H1 (cell line): ENCODE measurements around the gene TLE1. TPM values are rescaled to one million over a fixed set of nuclear protein-coding genes. Genes with fewer than 3 reads are reported as not detected.

ENCODE experiments used
- CTCF ChIA-PET: fragments of 300-600 bp; sonication (Branson Sonifier 250); formaldehyde crosslinking; loops from one replicate; lab custom pipeline; 2021; ENCODE audit not compliant: partially characterized antibody; lab: Charles Lee
- POLR2A ChIA-PET: fragments of 300-600 bp; sonication (Branson Sonifier 250); formaldehyde crosslinking; loops from one replicate; lab custom pipeline; 2021; ENCODE audit warnings: inconsistent platforms; ENCODE audit not compliant: partially characterized antibody; lab: Charles Lee
- DNase-seq, 2 experiments: peaks; one replicate each; pipeline versions ENCODE4 v3.0.0 to v3.0.0-alpha.2; 2010 to 2022; ENCODE audit warnings: low spot score in 2 of 2, low read depth in 1 of 2, mixed read lengths in 1 of 2
- FAIRE-seq: peaks from 2 replicates; lab custom pipeline; 2011; peaks lifted over from hg19 to GRCh38; lab: Jason Lieb, UNC
- H2AFZ ChIP-seq: 2 replicates; pipeline ENCODE4 v1.8.1; 2012; ENCODE audit warnings: low read length, inconsistent platforms
- H2AK5ac ChIP-seq: 2 replicates; pipeline ENCODE4 v1.6.1; 2013; ENCODE audit warnings: low read depth, low read length
- H2BK120ac ChIP-seq: replicated peaks from 2 replicates; pipeline ENCODE3; 2013; ENCODE audit warnings: low read depth, low read length, inconsistent platforms
- H2BK12ac ChIP-seq: 2 replicates; pipeline ENCODE4 v1.6.1; 2013; ENCODE audit warnings: low read depth, low read length
- H2BK15ac ChIP-seq: 2 replicates; pipeline ENCODE4 v1.6.1; 2013; ENCODE audit warnings: low read length
- H2BK20ac ChIP-seq: 2 replicates; pipeline ENCODE4 v1.6.1; 2013; ENCODE audit warnings: low read length
- H2BK5ac ChIP-seq: 2 replicates; pipeline ENCODE4 v1.6.1; 2013; ENCODE audit warnings: low read depth, low read length
- H3K14ac ChIP-seq: 2 replicates; pipeline ENCODE4 v1.6.1; 2013; ENCODE audit warnings: inconsistent platforms; ENCODE audit not compliant: insufficient read length
- H3K18ac ChIP-seq: 2 replicates; pipeline ENCODE4 v1.6.1; 2013; ENCODE audit warnings: low read length; ENCODE audit errors: extremely low read depth
- H3K23ac ChIP-seq: 2 replicates; pipeline ENCODE4 v1.6.1; 2013; ENCODE audit warnings: inconsistent platforms; ENCODE audit not compliant: insufficient read length
- H3K23me2 ChIP-seq: 2 replicates; pipeline ENCODE4 v1.6.1; 2013; ENCODE audit warnings: low read depth, low read length
- H3K27ac ChIP-seq: 2 replicates; pipeline ENCODE4 v1.6.1; 2011; ENCODE audit warnings: low read depth, low read length, inconsistent platforms
- H3K27me3 ChIP-seq, 4 experiments: replicated peaks in 1 of 4; 1 replicate in 1 of 4; 2 replicates in 3 of 4; pipeline versions ENCODE4 v1.6.1 to v1.8.1; 2011 to 2013; ENCODE audit warnings: low read length in 3 of 4, mild to moderate bottlenecking in 3 of 4, inconsistent platforms in 2 of 4, mixed read lengths in 2 of 4, moderate library complexity in 1 of 4; ENCODE audit not compliant: control insufficient read depth in 3 of 4, insufficient read depth in 3 of 4; ENCODE audit errors: extremely low read depth in 1 of 4
- H3K36me3 ChIP-seq, 4 experiments: 2 replicates each; pipeline versions ENCODE4 v1.6.1 to v1.8.1; 2011 to 2013; ENCODE audit warnings: mild to moderate bottlenecking in 4 of 4, low read length in 3 of 4, moderate library complexity in 2 of 4, control low read depth in 1 of 4, inconsistent platforms in 1 of 4; ENCODE audit not compliant: insufficient read depth in 4 of 4, control insufficient read depth in 2 of 4
- H3K4ac ChIP-seq: replicated peaks from 2 replicates; pipeline ENCODE3; 2013; ENCODE audit warnings: low read length, low read depth, mixed read lengths, inconsistent platforms; ENCODE audit not compliant: insufficient read length
- H3K4me1 ChIP-seq, 4 experiments: replicated peaks in 1 of 4; 1 replicate in 1 of 4; 2 replicates in 3 of 4; pipeline versions ENCODE4 v1.6.1 to v1.8.1; 2011 to 2013; ENCODE audit warnings: low read length in 3 of 4, inconsistent platforms in 2 of 4, mixed read lengths in 1 of 4; ENCODE audit not compliant: insufficient read depth in 4 of 4, control insufficient read depth in 3 of 4
- H3K4me2 ChIP-seq, 2 experiments: 2 replicates each; pipeline versions ENCODE4 v1.6.1 to v1.8.1; 2011 to 2013; ENCODE audit warnings: low read depth in 2 of 2, low read length in 2 of 2, control low read depth in 1 of 2, inconsistent platforms in 1 of 2, mild to moderate bottlenecking in 1 of 2; ENCODE audit not compliant: insufficient read depth in 1 of 2
- H3K4me3 ChIP-seq, 4 experiments: fragments of 200-600, 300-600 bp in 1 of 4; sonication (generic), shearing (Covaris generic), sonication (Bioruptor Twin) in 1 of 4; 2 replicates each; pipeline versions ENCODE4 v1.5.1 to v1.8.1; 2011 to 2016; ENCODE audit warnings: low read length in 4 of 4, low read depth in 3 of 4, control low read depth in 2 of 4, inconsistent platforms in 2 of 4, mild to moderate bottlenecking in 2 of 4, mixed read lengths in 1 of 4, moderate library complexity in 1 of 4; ENCODE audit not compliant: insufficient read depth in 2 of 4; ENCODE audit errors: extremely low read depth in 1 of 4
- H3K56ac ChIP-seq: replicated peaks from 2 replicates; pipeline ENCODE3; 2013; ENCODE audit warnings: low read depth, mild to moderate bottlenecking, mixed read lengths, low read length, inconsistent platforms; ENCODE audit not compliant: insufficient read length
- H3K79me1 ChIP-seq: 2 replicates; pipeline ENCODE4 v1.6.1; 2013; ENCODE audit warnings: low read depth, low read length, control low read depth
- H3K79me2 ChIP-seq, 2 experiments: 2 replicates each; pipeline versions ENCODE4 v1.6.1 to v1.8.1; 2012 to 2013; ENCODE audit warnings: low read length in 2 of 2, mild to moderate bottlenecking in 2 of 2, inconsistent platforms in 1 of 2; ENCODE audit not compliant: insufficient read depth in 2 of 2, control insufficient read depth in 1 of 2
- H3K9ac ChIP-seq, 4 experiments: replicated peaks in 1 of 4; 1 replicate in 1 of 4; 2 replicates in 3 of 4; pipeline versions ENCODE4 v1.6.1 to v1.8.1; 2011 to 2013; ENCODE audit warnings: low read depth in 3 of 4, low read length in 3 of 4, control low read depth in 2 of 4, mild to moderate bottlenecking in 2 of 4, moderate library complexity in 2 of 4, inconsistent platforms in 1 of 4; ENCODE audit errors: extremely low read depth in 1 of 4
- H3K9me3 ChIP-seq, 2 experiments: 2 replicates each; pipeline versions ENCODE4 v1.6.1 to v1.8.1; 2012 to 2013; ENCODE audit warnings: mild to moderate bottlenecking in 2 of 2, moderate library complexity in 2 of 2, control low read depth in 1 of 2, inconsistent platforms in 1 of 2, low read depth in 1 of 2, low read length in 1 of 2, mixed read lengths in 1 of 2; ENCODE audit not compliant: insufficient read depth in 2 of 2
- H4K20me1 ChIP-seq, 2 experiments: replicated peaks in 1 of 2; 2 replicates each; pipeline versions ENCODE3 to v1.8.1; 2011 to 2013; ENCODE audit warnings: inconsistent platforms in 2 of 2, low read length in 2 of 2, mild to moderate bottlenecking in 1 of 2; ENCODE audit not compliant: insufficient read depth in 2 of 2, control insufficient read depth in 1 of 2
- H4K5ac ChIP-seq: 2 replicates; pipeline ENCODE4 v1.6.1; 2013; ENCODE audit warnings: low read length, low read depth, mixed read lengths, inconsistent platforms; ENCODE audit not compliant: insufficient read length
- H4K8ac ChIP-seq: 2 replicates; pipeline ENCODE4 v1.8.0; 2013; ENCODE audit warnings: mild to moderate bottlenecking, moderate library complexity, low read length, inconsistent platforms; ENCODE audit not compliant: insufficient read depth; ENCODE audit errors: extremely low read depth
- H4K91ac ChIP-seq: replicated peaks from 2 replicates; pipeline ENCODE3; 2013; ENCODE audit warnings: low read length, mixed read lengths, inconsistent platforms; ENCODE audit not compliant: insufficient read length
- RNF2 ChIP-seq: fragments of 200-900, 300-1000 bp; sonication (generic); IDR thresholded peaks from 2 replicates; pipeline ENCODE4 v1.7.1; 2016; ENCODE audit warnings: borderline replicate concordance, low read depth, mild to moderate bottlenecking, antibody characterized with exemption, low read length; ENCODE audit not compliant: poor library complexity, severe bottlenecking; ENCODE audit errors: missing control alignments
- WGBS, 2 experiments: shearing (Covaris generic) in 1 of 2; methylation state at CpG; one replicate each; pipeline versions ENCODE4 v1.1.6 to v1.1.7; 2013 to 2015; ENCODE audit warnings: low lambda C conversion rate in 2 of 2, mixed read lengths in 2 of 2, inconsistent platforms in 1 of 2, low coverage in 1 of 2, missing lambda C conversion rate in 1 of 2; ENCODE audit not compliant: insufficient replicate concordance in 2 of 2, insufficient coverage in 1 of 2, insufficient read length in 1 of 2; ENCODE audit errors: extremely low coverage in 1 of 2, missing lambda C conversion rate in 1 of 2; 5-methylcytosine and 5-hydroxymethylcytosine counted together
- polyA plus RNA-seq, 7 experiments: library from polyadenylated mRNA; depleted of rRNA in 3 of 7; stranded (reverse) in 5 of 7; unstranded in 2 of 7; fragments of >200 nt in 5 of 7; fragments of 200-250 nt in 2 of 7; gene quantifications; 1 replicate in 5 of 7; 2 replicates in 1 of 7; 4 replicates in 1 of 7; pipeline versions ENCODE4 v1.2.1 to v1.2.3, GENCODE V29; 2011 to 2013; ENCODE audit warnings: missing spikeins in 2 of 7, mixed read lengths in 2 of 7
- total RNA-seq: library from RNA; stranded (reverse); fragmentation: NEBNext Ultra II Directional; extraction: Animal tissue kit (Norgen Biotek cat#: 25700); gene quantifications from 2 replicates; pipeline ENCODE4 v1.2.1, GENCODE V29; 2021

TLE1 gene
- total and polyA plus RNA-seq, 2 of the 8 experiments (the other 6 are each of a cell fraction or from before 2014, with no cell fraction given): 81.8 to 91.6 TPM

DNA sequence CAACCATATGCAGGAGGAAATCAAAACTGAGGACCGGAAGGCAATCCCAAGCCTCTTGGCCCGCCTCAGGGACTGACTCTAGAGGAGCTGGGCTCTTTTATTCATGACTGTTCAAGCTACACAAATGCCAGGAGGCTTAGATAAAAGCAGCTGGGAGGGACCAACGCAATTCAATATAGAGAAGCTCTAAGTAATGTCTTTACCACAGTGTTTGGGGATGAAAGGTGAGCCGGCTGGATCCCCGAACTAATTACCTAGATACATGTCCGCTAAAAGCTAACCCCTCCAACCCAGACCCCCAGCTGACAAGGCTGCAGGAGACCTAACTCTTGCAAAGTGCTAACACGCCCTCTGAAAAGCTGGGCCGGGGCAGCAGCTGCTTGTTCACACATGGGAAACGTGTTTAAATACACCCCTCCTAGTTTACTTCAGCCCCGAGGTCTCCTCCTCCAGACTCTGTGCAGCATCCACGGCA is 67.5 kb downstream of the TLE1 start:
- Histone ChIP-seq H3K23me2 (no peaks in the 10 kb centered on the region), H3K79me1 (peaks cover 2% of the 10 kb centered on the region; the same call in 1 of the 2 replicates), H3K4me3 (0 out of 8 replicates have a peak overlapping the region, but pooled peaks of 1 of the 4 experiments have one; percentile 4), H2BK15ac (no peak overlapping the region), H3K27me3 (no peaks in the 10 kb centered on the region), H3K23ac (no peak overlapping the region), H3K4ac (no peak overlapping the region), H3K9me3 (no peaks in the 10 kb centered on the region), H3K4me2 (peak overlapping the region in 1 of 2 experiments; percentile 28; a peak in 2 of 4 replicates), H3K4me1 (peaks cover 10 to 28% (median 18%) of the 10 kb centered on the region in 4 experiments; a peak in 6 of 7 replicates), H3K27ac (no peak overlapping the region), H2BK5ac (no peak overlapping the region), H2BK20ac (no peak overlapping the region), H2AK5ac (no peak overlapping the region), H3K9ac (no peak overlapping the region), H3K79me2 (peaks cover 0 to 39% of the 10 kb centered on the region in 2 experiments; a peak in 2 of 4 replicates), H2BK12ac (no peak overlapping the region), H3K56ac (no peak overlapping the region), H3K14ac (no peak overlapping the region), H4K91ac (no peak overlapping the region), H4K20me1 (peaks cover 5 to 6% of the 10 kb centered on the region in 2 experiments), H3K18ac (no peak overlapping the region), H4K5ac (no peak overlapping the region), H2BK120ac (no peak overlapping the region), H2AFZ (no peak overlapping the region), H3K36me3 (peaks cover 9 to 26% (median 16%) of the 10 kb centered on the region in 4 experiments), H4K8ac (no peak overlapping the region)
- FAIRE-seq (no peak), DNase-seq (peak in 1 of 2 experiments; percentile 55)
- 55% methylated on average over 11 of the region's 11 CpGs; no CpG with 5 or more reads in 1 of the 2 experiments for WGBS, 2 experiments
- TF ChIP-seq RNF2: no peak
- ChIA-PET POLR2A (interaction anchor here (0.6 to 1.8 kb wide), 7 partner anchors 12 to 67 kb away, joined by 3 to 6 read pairs (median 4); no protein-coding TSS in a partner anchor), CTCF (interaction anchor here (0.7 to 2.3 kb wide), 7 partner anchors 9 to 1452 kb away, joined by 3 to 8 read pairs (median 4); no protein-coding TSS in a partner anchor)
